CD4-positive, alpha-beta T cell treated with Interleukin-4 for 4 hours (primary cell): ENCODE measurements around the gene ARL6IP6.

Source experiments
- DNase-seq: peaks from one replicate; pipeline ENCODE4 v3.0.0-alpha.2; 2020

The ARL6IP6 gene

DNA sequence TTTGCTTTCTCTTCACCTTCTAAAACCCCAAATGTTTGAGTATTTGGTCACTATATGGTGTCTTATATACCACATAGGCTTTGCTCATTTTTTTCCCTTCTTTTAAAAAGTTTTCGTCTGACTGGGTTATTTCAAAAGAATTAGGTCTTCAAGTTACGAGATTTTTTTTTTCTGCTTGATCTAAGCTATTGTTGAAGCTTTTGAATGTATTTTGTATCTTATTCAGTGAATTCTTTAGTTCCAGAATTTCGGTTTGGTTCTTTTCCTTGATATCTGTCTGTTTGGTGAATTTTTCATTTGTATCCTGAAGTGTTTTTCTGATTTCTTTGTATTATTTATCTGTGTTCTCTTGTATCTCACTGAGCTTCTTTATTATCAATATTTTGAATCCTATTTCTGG lies 93.5 kb downstream of the ARL6IP6 start:
- DNase-seq, result no peak
